ENCODE measurements around the gene PDZRN4.

DNA sequence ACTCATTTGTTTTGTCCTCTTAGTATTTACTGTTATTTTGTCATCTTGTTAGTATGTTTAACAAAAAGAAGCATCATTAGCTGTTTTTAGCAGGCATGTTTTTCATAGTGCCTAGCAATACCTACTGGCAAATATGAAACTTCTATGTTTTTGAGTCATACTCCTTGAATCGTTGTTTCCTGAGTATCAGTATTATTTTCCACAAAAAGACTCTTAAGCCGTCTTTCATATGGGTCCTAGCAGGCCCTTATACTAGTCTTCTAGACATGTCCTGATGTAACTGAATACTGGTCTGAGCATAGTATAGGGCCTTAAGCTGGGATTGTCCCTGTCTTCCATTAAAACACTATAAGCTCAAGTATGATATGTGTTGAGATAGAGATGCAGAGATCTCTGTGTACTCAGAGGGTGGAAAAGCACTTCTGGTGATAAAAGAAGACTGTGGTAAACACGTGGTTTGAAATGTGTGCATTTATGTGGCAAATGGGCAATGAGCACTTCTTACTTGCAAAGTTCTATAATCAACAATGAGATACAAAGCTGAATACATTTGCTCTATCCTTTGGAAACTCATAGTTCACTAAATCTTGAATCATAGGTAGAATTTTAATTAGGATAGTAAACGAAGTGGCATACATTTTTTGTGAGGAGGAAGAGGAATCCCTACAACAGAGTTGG is 348.8 kb downstream of the PDZRN4 start:
- TF ChIP-seq MAX (IDR thresholded peaks at IDR 0.05) (no peak), YY1 (IDR thresholded peaks at IDR 0.05; ENCODE audit: low read depth) (no peak), NFIC (IDR thresholded peaks at IDR 0.05) (no peak), TAF1 (IDR thresholded peaks at IDR 0.05; ENCODE audit: low read depth) (no peak), CEBPB (IDR thresholded peaks at IDR 0.05) (no peak), TEAD4 (IDR thresholded peaks at IDR 0.05) (no peak), EGR1 (IDR thresholded peaks at IDR 0.05) (no peak), RAD21 (IDR thresholded peaks at IDR 0.05; ENCODE audit: low read depth) (no peak), EP300 (IDR thresholded peaks at IDR 0.05; ENCODE audit: borderline replicate concordance) (no peak), FOXM1 (IDR thresholded peaks at IDR 0.05; ENCODE audit: borderline replicate concordance, low read depth) (no peak), USF1 (IDR thresholded peaks at IDR 0.05) (no peak), TCF12 (IDR thresholded peaks at IDR 0.05; ENCODE audit: low read depth) (no peak), ZBTB7A (IDR thresholded peaks at IDR 0.05; ENCODE audit: low read depth) (no peak)
- TF ChIP-seq, protein P1, sequence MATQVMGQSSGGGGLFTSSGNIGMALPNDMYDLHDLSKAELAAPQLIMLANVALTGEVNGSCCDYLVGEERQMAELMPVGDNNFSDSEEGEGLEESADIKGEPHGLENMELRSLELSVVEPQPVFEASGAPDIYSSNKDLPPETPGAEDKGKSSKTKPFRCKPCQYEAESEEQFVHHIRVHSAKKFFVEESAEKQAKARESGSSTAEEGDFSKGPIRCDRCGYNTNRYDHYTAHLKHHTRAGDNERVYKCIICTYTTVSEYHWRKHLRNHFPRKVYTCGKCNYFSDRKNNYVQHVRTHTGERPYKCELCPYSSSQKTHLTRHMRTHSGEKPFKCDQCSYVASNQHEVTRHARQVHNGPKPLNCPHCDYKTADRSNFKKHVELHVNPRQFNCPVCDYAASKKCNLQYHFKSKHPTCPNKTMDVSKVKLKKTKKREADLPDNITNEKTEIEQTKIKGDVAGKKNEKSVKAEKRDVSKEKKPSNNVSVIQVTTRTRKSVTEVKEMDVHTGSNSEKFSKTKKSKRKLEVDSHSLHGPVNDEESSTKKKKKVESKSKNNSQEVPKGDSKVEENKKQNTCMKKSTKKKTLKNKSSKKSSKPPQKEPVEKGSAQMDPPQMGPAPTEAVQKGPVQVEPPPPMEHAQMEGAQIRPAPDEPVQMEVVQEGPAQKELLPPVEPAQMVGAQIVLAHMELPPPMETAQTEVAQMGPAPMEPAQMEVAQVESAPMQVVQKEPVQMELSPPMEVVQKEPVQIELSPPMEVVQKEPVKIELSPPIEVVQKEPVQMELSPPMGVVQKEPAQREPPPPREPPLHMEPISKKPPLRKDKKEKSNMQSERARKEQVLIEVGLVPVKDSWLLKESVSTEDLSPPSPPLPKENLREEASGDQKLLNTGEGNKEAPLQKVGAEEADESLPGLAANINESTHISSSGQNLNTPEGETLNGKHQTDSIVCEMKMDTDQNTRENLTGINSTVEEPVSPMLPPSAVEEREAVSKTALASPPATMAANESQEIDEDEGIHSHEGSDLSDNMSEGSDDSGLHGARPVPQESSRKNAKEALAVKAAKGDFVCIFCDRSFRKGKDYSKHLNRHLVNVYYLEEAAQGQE (IDR thresholded peaks at IDR 0.05; ENCODE audit: low read depth): no peak
